HG03039 (cell line): ENCODE measurements around the gene ABHD8.

Experiments used
- ATAC-seq: cut with Tn5 transposase; IDR thresholded peaks from one replicate; pipeline ENCODE4 v1.9.1; 2021; ENCODE audit warnings: mild to moderate bottlenecking, moderate library complexity; ENCODE audit not compliant: unreplicated experiment

ABHD8 gene

GRCh38 chr19:17323300-17323963, 20.2 kb upstream of the ABHD8 start:
- no peak for ATAC-seq

- ATAC-seq, result no peak
Measured at GRCh38 chr19:17322854-17323253, 19.6 kb upstream of the ABHD8 start.

GRCh38 chr19:17321655-17322489, 18.6 kb upstream of the ABHD8 start:
- ATAC-seq, result no peak

GRCh38 chr19:17320435-17320834, 17.2 kb upstream of the ABHD8 start:
- no peak for ATAC-seq

- ATAC-seq, result no peak
Measured at GRCh38 chr19:17319473-17320238, 16.4 kb upstream of the ABHD8 start.

- ATAC-seq, result no peak
Measured at GRCh38 chr19:17318966-17319365, 15.7 kb upstream of the ABHD8 start.

- ATAC-seq, result no peak
Measured at GRCh38 chr19:17314007-17314593, 10.9 kb upstream of the ABHD8 start.

GRCh38 chr19:17312189-17313113, 9.2 kb upstream of the ABHD8 start:
- ATAC-seq, result no peak

- no peak for ATAC-seq
Measured at GRCh38 chr19:17311455-17312188, 8.4 kb upstream of the ABHD8 start.

GRCh38 chr19:17309965-17310461, 6.8 kb upstream of the ABHD8 start:
- no peak for ATAC-seq

- peak; percentile 59 for ATAC-seq
Measured at GRCh38 chr19:17309198-17309964, 6.2 kb upstream of the ABHD8 start, which contains the start of gene DDA1. TSS of gene DDA1 (plus strand) at chr19:17309563. CDS start at chr19:17309655, 92 bp downstream.

- no peak for ATAC-seq
Measured at GRCh38 chr19:17307876-17308377, 4.7 kb upstream of the ABHD8 start.

- no peak for ATAC-seq
Measured at GRCh38 chr19:17306285-17306714, 3.1 kb upstream of the ABHD8 start.

- peak; percentile 43 for ATAC-seq
Measured at GRCh38 chr19:17305517-17306284, 2.5 kb upstream of the ABHD8 start, which contains the start of gene MRPL34. TSS of gene MRPL34 (plus strand) at chr19:17305872. CDS start at chr19:17305893, 21 bp downstream.

GRCh38 chr19:17305216-17305516, 1.9 kb upstream of the ABHD8 start:
- ATAC-seq, result no peak

- ATAC-seq, result no peak
Measured at GRCh38 chr19:17304386-17305215, 1.4 kb upstream of the ABHD8 start.

- no peak for ATAC-seq
Measured at GRCh38 chr19:17303940-17304267, 679 bp upstream of the ABHD8 start.
